NB4 (cell line): ENCODE results near the gene BSDC1.
"Not testable (repeated sequence)": the region's sequence is repeated elsewhere in the genome, so short reads cannot be mapped to it uniquely, and the experiment has no call there.

Source experiments
- DNase-seq: peaks from one replicate; pipeline ENCODE4 v3.0.0; 2010; ENCODE audit warnings: low read depth
- H3K4me3 ChIP-seq: one replicate; pipeline ENCODE4 v1.5.1; 2011; ENCODE audit warnings: mild to moderate bottlenecking, low read depth, low read length, moderate library complexity
- MYC ChIP-seq: IDR thresholded peaks from 2 replicates; pipeline ENCODE4 v1.6.1; 2011; ENCODE audit warnings: low read depth, low read length
- POLR2A ChIP-seq: IDR thresholded peaks from 2 replicates; pipeline ENCODE4 v1.6.1; 2011; ENCODE audit warnings: mild to moderate bottlenecking; ENCODE audit not compliant: insufficient read length; ENCODE audit errors: extremely low read depth
- TF ChIP-seq, protein P1 (sequence below): IDR thresholded peaks from 2 replicates; pipeline ENCODE4 v1.6.1; 2011; ENCODE audit warnings: low read depth, low read length
- TF ChIP-seq, protein P2 (sequence below): IDR thresholded peaks from one replicate; pipeline ENCODE4 v1.5.1; 2012; ENCODE audit warnings: low read depth, low read length

Gene BSDC1, protein sequence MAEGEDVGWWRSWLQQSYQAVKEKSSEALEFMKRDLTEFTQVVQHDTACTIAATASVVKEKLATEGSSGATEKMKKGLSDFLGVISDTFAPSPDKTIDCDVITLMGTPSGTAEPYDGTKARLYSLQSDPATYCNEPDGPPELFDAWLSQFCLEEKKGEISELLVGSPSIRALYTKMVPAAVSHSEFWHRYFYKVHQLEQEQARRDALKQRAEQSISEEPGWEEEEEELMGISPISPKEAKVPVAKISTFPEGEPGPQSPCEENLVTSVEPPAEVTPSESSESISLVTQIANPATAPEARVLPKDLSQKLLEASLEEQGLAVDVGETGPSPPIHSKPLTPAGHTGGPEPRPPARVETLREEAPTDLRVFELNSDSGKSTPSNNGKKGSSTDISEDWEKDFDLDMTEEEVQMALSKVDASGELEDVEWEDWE

DNA sequence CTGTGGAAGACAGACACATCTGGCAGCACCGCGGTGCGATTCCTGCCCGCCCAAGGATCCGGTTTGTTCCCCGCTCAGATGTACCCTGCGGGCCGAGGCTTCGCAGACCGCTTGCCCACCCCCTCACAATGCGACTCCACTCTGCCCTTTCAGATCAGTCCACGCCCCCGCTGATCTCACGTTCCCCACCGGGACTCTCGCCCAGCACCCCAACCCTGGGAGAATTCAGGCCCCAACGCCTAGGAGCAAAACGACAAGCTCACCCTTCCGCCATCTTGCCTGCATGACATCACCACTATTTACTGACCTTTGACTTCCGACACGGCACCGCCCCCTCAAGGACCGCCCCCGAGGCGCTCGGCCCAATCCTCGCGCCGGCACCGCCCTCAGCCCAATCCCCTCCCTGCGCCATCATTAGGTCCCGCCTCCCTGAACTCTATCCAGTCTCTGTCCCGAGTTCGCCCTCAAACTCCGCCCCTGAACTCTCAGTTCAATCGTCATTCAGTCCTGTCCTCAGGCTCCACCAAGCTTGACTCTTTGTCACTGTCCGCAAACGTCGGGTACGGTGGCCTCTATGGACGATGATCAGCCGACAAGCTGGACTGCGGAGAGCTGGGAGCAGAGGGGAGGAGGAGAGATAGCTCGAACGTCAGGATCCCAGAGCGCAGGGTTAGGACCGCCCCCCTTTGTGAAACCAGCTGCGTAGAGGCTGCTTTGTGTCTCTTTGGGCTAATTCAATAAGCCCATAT, at the start of gene BSDC1:
TSS of gene BSDC1 (minus strand) at position 301 of the 749 bp plus-strand sequence. CDS start at position 274, 27 bp downstream.
- peak within 1 kb of the TSS; percentile 89 for H3K4me3 ChIP-seq
- TF ChIP-seq MYC, result peak; percentile 8
- TF ChIP-seq POLR2A, result peak; percentile 60
- TF ChIP-seq, protein P1, sequence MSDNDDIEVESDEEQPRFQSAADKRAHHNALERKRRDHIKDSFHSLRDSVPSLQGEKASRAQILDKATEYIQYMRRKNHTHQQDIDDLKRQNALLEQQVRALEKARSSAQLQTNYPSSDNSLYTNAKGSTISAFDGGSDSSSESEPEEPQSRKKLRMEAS, result peak; percentile 5; the same call in 1 of the 2 replicates
- TF ChIP-seq, protein P2, sequence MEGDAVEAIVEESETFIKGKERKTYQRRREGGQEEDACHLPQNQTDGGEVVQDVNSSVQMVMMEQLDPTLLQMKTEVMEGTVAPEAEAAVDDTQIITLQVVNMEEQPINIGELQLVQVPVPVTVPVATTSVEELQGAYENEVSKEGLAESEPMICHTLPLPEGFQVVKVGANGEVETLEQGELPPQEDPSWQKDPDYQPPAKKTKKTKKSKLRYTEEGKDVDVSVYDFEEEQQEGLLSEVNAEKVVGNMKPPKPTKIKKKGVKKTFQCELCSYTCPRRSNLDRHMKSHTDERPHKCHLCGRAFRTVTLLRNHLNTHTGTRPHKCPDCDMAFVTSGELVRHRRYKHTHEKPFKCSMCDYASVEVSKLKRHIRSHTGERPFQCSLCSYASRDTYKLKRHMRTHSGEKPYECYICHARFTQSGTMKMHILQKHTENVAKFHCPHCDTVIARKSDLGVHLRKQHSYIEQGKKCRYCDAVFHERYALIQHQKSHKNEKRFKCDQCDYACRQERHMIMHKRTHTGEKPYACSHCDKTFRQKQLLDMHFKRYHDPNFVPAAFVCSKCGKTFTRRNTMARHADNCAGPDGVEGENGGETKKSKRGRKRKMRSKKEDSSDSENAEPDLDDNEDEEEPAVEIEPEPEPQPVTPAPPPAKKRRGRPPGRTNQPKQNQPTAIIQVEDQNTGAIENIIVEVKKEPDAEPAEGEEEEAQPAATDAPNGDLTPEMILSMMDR, result no peak
- DNase-seq, result peak; percentile 99

DNA sequence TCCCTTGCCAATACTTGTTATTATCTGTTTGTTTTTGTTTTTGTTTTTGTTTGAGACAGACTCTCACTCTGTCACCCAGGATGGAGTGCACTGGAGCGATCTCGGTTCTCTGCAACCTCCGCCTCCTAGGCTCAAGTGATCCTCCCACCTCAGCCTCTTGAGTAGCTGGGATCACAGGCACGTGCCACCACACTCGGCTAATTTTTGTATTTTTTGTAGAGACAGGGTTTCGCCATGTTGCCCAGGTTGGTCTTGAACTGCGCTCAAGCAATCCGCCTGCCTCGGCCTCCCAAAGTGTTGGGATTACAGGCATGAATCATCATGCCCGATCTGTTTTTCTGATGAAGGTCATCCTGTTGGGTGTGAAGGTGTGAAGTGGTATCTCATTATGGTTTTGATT, 47.2 kb upstream of the BSDC1 start:
- DNase-seq, H3K4me3 ChIP-seq: not testable (repeated sequence)

DNA sequence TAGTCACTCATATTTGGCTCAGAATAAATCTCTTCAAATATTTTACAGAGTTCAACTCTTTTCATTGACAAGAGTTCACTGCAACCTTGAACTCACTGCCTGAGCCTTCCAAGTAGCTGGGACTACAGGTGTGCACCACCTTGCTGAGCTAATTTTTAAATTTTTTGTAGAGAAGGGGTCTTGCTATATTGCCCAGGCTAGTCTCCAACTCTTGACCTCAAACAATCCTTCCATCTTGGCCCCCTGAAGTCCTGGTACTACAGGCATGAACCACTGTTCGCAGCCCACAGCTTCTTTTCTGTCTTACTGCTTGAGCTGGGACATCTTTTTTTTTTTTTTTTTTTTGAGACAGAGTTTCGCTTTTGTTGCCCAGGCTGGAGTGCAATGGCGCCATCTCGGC, 44.5 kb upstream of the BSDC1 start:
- not testable (repeated sequence) for H3K4me3 ChIP-seq, DNase-seq

DNA sequence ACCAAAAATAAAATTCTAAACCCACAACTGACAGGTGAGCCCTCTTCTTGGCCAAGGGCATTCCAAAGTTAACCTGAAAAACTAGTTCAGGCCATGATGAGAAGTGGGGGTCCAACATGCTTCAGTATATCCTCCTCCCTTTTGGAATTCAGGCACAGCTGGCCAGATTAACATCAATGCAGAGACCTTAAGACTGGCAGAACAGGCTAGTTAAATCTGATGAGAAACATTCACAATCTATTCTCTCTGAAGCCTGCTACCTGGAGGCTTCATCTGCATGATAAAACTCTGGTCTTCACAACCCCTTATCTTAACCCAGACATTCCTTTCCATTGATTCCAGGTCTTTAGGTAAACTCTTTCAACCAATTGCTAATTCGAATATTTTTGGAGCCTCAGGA, 43.9 kb upstream of the BSDC1 start:
- TF ChIP-seq, protein P1, result no peak
- TF ChIP-seq MYC (no peak), POLR2A (no peak)
- TF ChIP-seq, protein P2, result no peak
- no peak for DNase-seq
- H3K4me3 ChIP-seq, result no peak overlapping the region

DNA sequence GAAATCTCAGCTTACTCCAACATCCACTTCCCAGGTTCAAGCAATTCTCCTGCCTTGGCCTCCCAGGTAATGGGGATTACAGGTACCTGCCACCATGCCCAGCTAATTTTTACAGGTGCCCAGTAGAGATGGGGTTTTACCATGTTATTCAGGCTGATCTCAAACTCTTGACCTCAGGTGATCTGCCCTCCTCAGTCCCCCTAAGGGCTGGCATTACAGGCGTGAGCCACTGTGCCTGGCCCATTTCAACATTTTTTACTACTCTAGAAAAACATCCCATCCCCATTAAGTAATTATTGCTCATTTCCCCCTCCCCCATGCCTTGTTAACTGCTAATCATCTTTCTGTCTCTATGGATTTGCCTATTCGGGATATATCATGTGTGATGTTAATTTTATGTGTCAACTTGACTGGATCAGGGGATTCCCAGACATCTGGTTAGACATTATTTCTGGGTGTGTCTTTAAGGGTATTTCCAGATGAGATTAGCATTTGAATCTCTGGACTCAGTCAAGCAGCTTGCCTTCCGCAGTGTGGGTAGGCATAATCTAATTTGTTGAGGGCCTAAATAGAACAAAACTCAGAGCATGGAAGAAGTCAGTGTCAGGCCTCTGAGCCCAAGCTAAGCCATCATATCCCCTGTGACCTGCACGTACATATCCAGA, 37.6 kb upstream of the BSDC1 start:
- no peak for DNase-seq
- TF ChIP-seq MYC, result no peak
- TF ChIP-seq POLR2A, result no peak
- TF ChIP-seq, protein P2, result no peak
- TF ChIP-seq, protein P1, result no peak
- H3K4me3 ChIP-seq, result no peak overlapping the region

DNA sequence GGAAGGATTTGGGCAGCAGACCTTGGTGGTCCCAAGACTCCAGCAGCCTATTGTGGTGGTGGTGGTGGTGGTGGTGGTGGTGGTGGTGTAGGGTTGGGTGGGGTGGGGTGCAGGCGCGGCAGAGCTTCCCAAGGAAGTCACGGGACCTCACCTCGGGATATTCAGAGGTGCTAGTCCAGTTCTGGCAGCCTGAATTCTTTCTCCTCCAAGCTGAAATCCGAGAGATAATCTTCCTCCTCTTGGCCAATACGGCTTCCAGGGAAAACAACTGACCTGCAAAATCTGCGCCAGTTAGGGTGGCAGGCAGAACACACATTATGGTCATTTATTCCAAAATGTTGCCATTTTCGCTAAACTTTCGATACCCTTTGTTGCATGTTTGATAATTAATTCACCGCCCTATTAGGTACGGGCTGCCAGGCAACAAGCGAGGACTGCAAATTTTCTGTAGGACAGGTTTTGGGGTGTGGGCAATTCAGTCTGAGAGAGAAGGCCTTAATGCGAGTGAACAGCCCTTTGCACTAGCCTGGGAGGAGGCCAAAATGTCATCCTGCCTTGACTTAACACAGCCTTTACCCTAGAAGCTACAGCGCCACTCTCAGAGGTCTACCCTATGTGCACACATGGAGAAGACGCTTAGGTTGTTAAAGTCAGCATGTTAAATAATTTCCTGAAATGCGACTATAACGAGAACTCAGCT, 33.2 kb upstream of the BSDC1 start:
- TF ChIP-seq MYC (no peak), POLR2A (no peak)
- TF ChIP-seq, protein P2, result no peak
- TF ChIP-seq, protein P1, result no peak
- H3K4me3 ChIP-seq, result no peak overlapping the region

More for the DNA sequence above, 33.2 kb upstream of the BSDC1 start:
- no peak for DNase-seq
